Body of pancreas (tissue), 4 donors: ENCODE results near the gene COL5A1. TPM values are rescaled to one million over a fixed set of nuclear protein-coding genes. Genes with fewer than 3 reads are reported as not detected.

Source experiments
- ATAC-seq: fragments of 150-250 bp; one replicate; pipeline ENCODE4 v1.9.1; 2016
- DNase-seq, 4 donors: peaks; one replicate each; pipeline ENCODE4 v3.0.0-alpha.2; 2019
- H3K27ac ChIP-seq, 4 donors: fragments of 200-600 bp; sonication (generic); 1 replicate in 3 of 4; 2 replicates in 1 of 4; pipeline versions ENCODE4 v1.5.1 to v1.6.1; 2016 to 2019; ENCODE audit warnings: mild to moderate bottlenecking in 1 of 4, mixed read lengths in 1 of 4, moderate library complexity in 1 of 4
- H3K27me3 ChIP-seq, 2 donors: fragments of 200-600 bp; sonication (generic); one replicate each; pipeline ENCODE4 v1.6.0; 2016; ENCODE audit warnings: mild to moderate bottlenecking in 1 of 2
- H3K36me3 ChIP-seq, 2 donors: fragments of 200-600 bp; sonication (generic); replicated peaks in 1 of 2; 2 replicates each; pipeline ENCODE4 v1.5.1; 2016; ENCODE audit warnings: low read depth in 2 of 2; ENCODE audit not compliant: insufficient read depth in 1 of 2
- H3K4me1 ChIP-seq: fragments of 200-600 bp; sonication (generic); one replicate; pipeline ENCODE4 v1.6.0; 2016
- H3K4me3 ChIP-seq, 2 donors: fragments of 200-600 bp; sonication (generic); 1 replicate in 1 of 2; 2 replicates in 1 of 2; pipeline ENCODE4 v1.5.1; 2016 to 2019
- H3K9me3 ChIP-seq, 3 donors: fragments of 200-600 bp; sonication (generic); 1 replicate in 2 of 3; 2 replicates in 1 of 3; pipeline ENCODE4 v1.5.1; 2016
- POLR2A ChIP-seq, 3 donors: fragments of 450-650 bp; IDR thresholded peaks; one replicate each; pipeline ENCODE4 v1.6.1; 2016; ENCODE audit warnings: antibody characterized with exemption in 3 of 3, mild to moderate bottlenecking in 2 of 3
- WGBS, 2 donors: methylation state at CpG; one replicate each; pipeline ENCODE4 v1.1.5; 2017; 5-methylcytosine and 5-hydroxymethylcytosine counted together
- intact Hi-C: fragments of 100-400 bp; cut with DNase I; formaldehyde crosslinking; loops from one replicate; pipeline ENCODE4 v1.15.1; 2023
- total RNA-seq, 2 donors: library from RNA; depleted of rRNA; stranded (reverse); fragments of >200 nt; gene quantifications; one replicate each; pipeline ENCODE4 v1.1.0, GENCODE V29; 2016
- TF ChIP-seq, protein P1 (sequence below), 7 experiments: fragments of 450-650 bp in 4 of 7; fragments of 200-600 bp in 3 of 7; sonication (generic) in 3 of 7; IDR thresholded peaks; one replicate each; pipeline ENCODE4 v1.5.1; 2016 to 2019; ENCODE audit warnings: antibody characterized with exemption in 7 of 7

Gene COL5A1
- total RNA-seq, 2 donors from 2014 or later = 7.0 to 14.5 TPM

DNA sequence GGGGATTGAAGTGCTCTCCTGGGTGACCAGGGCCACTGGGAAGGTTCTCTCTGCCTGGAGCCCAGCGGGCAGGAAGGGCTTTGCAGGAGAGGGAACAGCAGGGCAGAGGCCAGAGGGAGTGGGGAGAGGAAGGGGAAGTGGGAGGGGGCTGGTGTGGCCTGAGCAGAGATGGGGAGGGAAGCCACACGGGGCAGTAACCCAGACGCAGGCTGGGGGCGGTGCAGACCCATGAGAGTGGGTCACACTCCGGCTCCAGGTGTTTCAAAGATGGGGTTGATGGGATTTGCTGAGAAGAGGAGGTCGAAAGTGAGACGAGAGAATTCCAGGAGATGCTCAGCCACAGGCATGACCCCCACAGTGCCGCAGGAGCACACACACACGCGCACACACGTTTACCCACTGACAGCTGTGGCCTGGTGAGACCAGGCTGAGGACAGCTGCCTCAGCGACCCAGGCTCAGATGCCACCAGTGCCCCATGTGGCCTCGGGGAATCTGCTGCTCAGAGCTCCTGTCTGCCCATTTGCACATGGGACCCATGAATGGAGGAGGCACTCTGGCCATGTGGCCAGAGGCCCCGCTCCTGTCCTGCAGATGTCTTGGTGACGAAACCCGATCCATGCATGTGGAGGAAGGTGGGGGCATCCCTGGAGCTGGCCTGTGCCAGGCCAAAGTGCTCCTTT is 206.3 kb downstream of the COL5A1 start:
- no peak for ATAC-seq
- 57 to 67% methylated on average over 7 to 16 of the region's 16 CpGs for WGBS, 2 donors
- no peak for TF ChIP-seq POLR2A (IDR thresholded peaks at IDR 0.05)
- TF ChIP-seq, protein P1, sequence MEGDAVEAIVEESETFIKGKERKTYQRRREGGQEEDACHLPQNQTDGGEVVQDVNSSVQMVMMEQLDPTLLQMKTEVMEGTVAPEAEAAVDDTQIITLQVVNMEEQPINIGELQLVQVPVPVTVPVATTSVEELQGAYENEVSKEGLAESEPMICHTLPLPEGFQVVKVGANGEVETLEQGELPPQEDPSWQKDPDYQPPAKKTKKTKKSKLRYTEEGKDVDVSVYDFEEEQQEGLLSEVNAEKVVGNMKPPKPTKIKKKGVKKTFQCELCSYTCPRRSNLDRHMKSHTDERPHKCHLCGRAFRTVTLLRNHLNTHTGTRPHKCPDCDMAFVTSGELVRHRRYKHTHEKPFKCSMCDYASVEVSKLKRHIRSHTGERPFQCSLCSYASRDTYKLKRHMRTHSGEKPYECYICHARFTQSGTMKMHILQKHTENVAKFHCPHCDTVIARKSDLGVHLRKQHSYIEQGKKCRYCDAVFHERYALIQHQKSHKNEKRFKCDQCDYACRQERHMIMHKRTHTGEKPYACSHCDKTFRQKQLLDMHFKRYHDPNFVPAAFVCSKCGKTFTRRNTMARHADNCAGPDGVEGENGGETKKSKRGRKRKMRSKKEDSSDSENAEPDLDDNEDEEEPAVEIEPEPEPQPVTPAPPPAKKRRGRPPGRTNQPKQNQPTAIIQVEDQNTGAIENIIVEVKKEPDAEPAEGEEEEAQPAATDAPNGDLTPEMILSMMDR (IDR thresholded peaks at IDR 0.05) = no peak
- Histone ChIP-seq H3K4me1 (no peaks in the 10 kb centered on the region), H3K27ac (no peak overlapping the region), H3K27me3 (no peaks in the 10 kb centered on the region), H3K36me3 (no peaks in the 10 kb centered on the region), H3K9me3 (no peaks in the 10 kb centered on the region), H3K4me3 (no peak overlapping the region)
- intact Hi-C loops = no loop called here
- no peak for DNase-seq

DNA sequence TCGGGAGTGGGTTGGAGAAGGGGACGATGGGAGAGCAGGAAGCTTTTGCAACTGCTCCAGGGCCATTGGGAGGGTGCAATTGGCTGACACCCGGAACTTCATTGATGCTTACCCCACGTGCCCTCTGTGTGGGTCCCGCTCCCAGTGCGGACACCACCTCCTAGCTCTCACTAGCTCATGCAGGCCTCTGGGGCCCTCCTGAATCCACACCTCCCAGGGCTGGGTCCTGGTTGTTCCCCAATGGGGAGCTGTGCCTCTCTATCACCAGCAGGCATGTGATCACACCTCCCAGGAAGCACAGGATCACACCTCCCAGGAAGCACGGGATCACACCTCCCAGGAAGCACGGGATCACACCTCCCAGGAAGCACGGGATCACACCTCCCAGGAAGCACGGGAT is 206.9 kb downstream of the COL5A1 start:
- no peaks in the 10 kb centered on the region for H3K27me3 ChIP-seq
- no peaks in the 10 kb centered on the region for H3K36me3 ChIP-seq
- TF ChIP-seq, protein P1 (IDR thresholded peaks at IDR 0.05) = no peak
- TF ChIP-seq POLR2A (IDR thresholded peaks at IDR 0.05) = no peak
- H3K9me3 ChIP-seq = no peaks in the 10 kb centered on the region
- 68 to 80% methylated on average over 4 to 6 of the region's 10 CpGs for WGBS, 2 donors
- DNase-seq (no peak), ATAC-seq (no peak)
- H3K4me3 ChIP-seq = no peak overlapping the region
- intact Hi-C loops = no loop called here
- no peaks in the 10 kb centered on the region for H3K4me1 ChIP-seq
- H3K27ac ChIP-seq = no peak overlapping the region

DNA sequence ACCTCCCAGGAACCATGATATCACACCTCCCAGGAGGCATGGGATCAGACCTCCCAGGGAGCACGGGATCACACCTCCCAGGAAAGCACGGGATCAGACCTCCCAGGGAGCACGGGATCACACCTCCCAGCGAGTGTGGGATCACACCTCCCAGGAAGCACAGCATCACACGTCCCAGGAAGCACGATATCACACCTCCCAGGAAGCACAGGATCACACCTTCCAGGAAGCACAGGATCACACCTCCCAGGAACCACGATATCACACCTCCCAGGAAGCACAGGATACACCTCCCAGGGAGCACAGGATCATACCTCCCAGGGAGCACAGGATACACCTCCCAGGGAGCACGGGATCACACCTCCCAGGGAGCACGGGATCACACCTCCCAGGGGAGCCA is 209.0 kb downstream of the COL5A1 start:
- DNase-seq (no peak), ATAC-seq (no peak)
- no peaks in the 10 kb centered on the region for H3K9me3 ChIP-seq
- no peak overlapping the region for H3K4me3 ChIP-seq
- no peaks in the 10 kb centered on the region for H3K4me1 ChIP-seq
- H3K36me3 ChIP-seq = no peaks in the 10 kb centered on the region
- WGBS, 2 donors = 84% methylated on average over 9 of the region's 9 CpGs; no CpG with 5 or more reads in 1 of the 2 donors
- H3K27ac ChIP-seq = no peak overlapping the region
- intact Hi-C loops = no loop called here
- no peaks in the 10 kb centered on the region for H3K27me3 ChIP-seq
- TF ChIP-seq, protein P1 (IDR thresholded peaks at IDR 0.05) = no peak
- TF ChIP-seq POLR2A (IDR thresholded peaks at IDR 0.05) = no peak

DNA sequence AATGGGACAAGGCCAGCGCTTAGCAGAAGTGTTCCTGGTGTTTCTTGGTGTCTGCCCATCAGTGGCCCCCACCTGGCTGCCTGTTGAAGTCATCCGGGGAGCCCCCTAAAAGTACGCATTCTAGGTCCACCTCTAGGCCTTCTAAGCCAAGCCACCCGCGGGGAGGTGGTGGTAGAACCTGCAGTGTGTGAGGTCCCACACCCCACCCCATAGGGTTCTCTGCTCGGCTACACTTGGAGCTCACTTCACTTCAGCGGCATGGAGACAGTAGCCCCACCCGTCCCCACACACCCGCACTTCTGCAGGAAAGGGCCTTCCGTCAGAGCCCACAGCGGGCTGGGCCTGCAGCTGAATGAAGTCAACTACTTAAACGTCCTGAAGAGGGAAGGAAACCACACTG is 209.4 kb downstream of the COL5A1 start:
- no peaks in the 10 kb centered on the region for H3K27me3 ChIP-seq
- ATAC-seq = no peak
- peak in 1 of 4 donors; percentile 1 for DNase-seq
- H3K36me3 ChIP-seq = no peaks in the 10 kb centered on the region
- H3K4me3 ChIP-seq = no peak overlapping the region
- no peaks in the 10 kb centered on the region for H3K9me3 ChIP-seq
- TF ChIP-seq, protein P1 (IDR thresholded peaks at IDR 0.05) = no peak
- TF ChIP-seq POLR2A (IDR thresholded peaks at IDR 0.05) = no peak
- WGBS, 2 donors = 64 to 68% methylated on average over 11 to 12 of the region's 12 CpGs
- H3K4me1 ChIP-seq = no peaks in the 10 kb centered on the region
- intact Hi-C loops = no loop called here
- no peak overlapping the region for H3K27ac ChIP-seq
